HG02885 (cell line): ENCODE data around the gene TMEM107.

Experiments used
- ATAC-seq: cut with Tn5 transposase; IDR thresholded peaks from one replicate; pipeline ENCODE4 v1.9.1; 2021; ENCODE audit warnings: mild to moderate bottlenecking; ENCODE audit not compliant: unreplicated experiment, poor library complexity

TMEM107 gene

GRCh38 chr17:8162997-8163977, 12.9 kb downstream of the TMEM107 start:
- peak; percentile 20 for ATAC-seq

DNA sequence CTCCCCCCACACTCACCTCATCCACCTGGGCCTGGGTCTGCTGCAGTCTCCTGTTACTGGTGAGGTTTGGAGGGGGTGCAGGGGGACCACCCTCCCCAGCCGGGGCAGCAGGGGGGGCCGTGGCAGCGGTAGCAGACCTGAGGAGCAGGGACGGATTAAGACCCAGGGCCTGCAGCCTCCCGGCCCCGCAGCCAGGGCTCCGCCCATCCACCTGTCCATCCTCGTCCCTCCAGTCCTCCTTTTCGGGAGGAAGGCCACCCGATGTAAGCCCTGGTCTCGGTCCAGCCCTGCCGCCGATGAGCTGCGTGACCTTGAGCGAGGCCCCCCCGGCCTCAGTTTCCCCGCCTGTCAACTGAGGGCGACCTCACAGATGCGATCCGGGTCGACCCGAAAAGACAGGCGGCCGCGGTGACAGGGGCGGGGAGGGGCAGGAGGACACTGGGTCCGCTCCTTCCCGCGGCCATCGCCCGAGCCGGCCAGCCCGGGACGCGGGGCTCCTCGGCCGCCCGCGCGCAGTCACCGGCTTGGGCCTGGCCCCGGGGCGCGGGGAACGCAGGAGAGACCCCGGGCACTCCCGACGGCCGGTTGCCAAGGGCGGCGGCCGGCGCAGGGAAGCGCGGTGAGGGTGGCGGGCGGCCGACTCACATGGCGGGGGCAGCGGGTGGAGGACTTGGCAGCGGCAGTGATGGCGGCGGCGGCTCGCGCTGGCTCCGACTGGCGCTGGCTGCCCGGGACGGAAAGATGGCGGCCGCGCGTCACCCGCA, 13.8 kb downstream of the TMEM107 start, which contains the start of gene VAMP2:
Gene VAMP2, minus strand, starts transcription at position 716 of the 764 bp plus-strand sequence. Its CDS starts 69 bp downstream, at position 647.
- peak; percentile 46 for ATAC-seq

GRCh38 chr17:8161289-8162232, 14.6 kb downstream of the TMEM107 start:
- no peak for ATAC-seq

DNA sequence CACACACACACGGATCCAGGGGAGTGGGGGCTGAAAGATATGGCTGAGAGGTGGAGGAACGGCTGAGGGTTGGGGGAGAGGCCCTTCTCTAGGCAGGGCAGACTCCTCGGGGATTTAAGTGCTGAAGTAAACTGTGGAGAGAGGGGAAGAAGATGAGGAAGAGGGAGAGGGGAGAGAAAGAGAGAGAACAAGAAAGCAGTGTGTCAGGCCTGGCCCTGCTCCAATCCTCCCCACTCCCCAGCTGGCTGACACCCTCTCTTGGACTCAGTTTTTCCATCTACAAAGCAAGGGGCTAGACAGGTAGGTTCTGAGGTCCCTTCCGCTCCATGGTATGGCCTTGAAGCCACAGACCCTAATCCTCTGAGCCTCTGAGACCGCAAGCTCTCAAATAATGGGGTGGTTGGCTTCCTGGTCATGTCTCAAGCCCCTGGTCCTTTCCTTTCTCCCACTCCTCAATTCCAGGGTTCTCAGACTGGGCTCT, 15.4 kb downstream of the TMEM107 start:
- no peak for ATAC-seq

- no peak for ATAC-seq
These were observed 16.0 kb downstream of the TMEM107 start for GRCh38 chr17:8160224-8160577.

GRCh38 chr17:8159459-8160223, 16.5 kb downstream of the TMEM107 start:
- no peak for ATAC-seq

- ATAC-seq = no peak
These were observed 17.2 kb downstream of the TMEM107 start for GRCh38 chr17:8159032-8159400.

GRCh38 chr17:8158267-8159031, 17.7 kb downstream of the TMEM107 start:
- no peak for ATAC-seq

DNA sequence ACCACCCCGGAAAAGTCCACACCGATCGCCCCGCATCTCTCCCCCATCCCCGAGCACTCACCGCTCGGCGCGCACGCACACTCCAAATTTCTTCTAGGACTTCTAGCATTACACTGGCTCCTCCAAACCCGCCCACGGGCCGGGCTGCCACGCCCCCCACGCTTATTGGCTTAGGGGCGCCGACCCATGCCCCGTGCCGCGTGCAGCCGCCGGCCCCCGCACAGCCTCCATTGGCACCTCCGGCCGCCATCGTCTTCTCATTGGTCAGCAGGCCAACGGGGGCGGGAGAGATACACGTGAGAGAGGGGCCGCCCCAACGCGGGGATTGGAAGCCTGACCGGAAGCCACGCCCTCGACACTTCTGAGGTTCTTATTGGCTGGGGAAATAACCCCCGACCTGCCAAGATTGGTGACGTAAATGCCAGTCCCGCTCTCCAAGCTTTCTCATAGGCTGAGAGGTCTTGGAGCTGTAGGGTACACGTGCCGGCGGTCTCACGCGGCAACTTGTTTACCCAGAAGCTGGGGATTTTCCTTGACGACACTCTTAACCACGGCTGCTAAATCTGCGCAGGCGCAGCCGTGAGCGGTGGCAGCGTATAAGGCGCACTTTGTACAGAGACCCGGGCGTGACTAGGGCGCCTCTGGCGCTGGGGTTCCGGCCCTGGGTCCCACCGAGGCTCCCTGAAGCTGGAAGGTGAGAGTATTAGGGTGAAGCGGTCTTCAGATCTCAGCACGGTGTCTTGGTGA, 19.8 kb downstream of the TMEM107 start:
- ATAC-seq = peak; percentile 82

DNA sequence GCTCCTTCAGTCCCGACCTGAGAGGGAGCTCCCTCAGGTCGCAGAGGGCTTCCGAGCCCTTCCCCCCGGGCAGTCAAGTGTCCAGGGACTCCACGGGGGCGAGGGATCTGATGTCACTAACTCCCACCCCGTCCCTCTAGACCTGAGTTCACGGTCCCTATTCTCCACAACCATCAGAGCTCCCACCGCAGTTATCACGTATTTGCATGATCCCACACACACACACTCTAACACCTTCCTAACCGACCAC, 20.3 kb downstream of the TMEM107 start:
- ATAC-seq = no peak

GRCh38 chr17:8155231-8155995, 20.8 kb downstream of the TMEM107 start:
- ATAC-seq = no peak

DNA sequence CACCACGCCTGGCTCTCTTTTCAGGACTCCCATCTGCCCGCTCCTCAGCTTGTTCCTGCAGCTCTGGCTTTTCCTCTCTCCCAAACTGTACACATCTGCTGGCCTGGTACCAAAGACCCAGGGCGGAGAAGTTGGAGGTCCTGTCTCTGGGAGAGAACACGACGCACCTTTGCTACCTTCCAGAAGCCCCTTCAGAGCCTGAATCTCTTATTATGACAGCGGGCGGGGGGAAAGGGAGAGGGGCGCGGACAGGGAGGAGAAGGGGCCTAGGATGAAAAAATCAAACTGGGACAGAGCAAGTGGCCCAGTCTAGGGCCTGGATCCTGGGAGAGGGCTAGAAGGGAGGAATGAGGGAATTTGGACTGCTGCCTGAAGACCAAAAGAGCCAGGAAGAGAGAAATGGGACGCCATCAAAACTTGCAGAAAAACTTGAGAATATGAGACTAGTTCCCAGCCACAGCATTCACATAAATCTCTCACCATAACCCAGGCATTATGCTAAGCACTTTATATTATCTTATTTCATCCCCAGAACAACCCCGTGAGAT, 21.5 kb downstream of the TMEM107 start:
- ATAC-seq = no peak

- no peak for ATAC-seq
These were observed 22.1 kb downstream of the TMEM107 start for GRCh38 chr17:8153957-8154607.

GRCh38 chr17:8153525-8153956, 22.6 kb downstream of the TMEM107 start:
- ATAC-seq = no peak

- no peak for ATAC-seq
These were observed 23.1 kb downstream of the TMEM107 start for GRCh38 chr17:8153031-8153451.

DNA sequence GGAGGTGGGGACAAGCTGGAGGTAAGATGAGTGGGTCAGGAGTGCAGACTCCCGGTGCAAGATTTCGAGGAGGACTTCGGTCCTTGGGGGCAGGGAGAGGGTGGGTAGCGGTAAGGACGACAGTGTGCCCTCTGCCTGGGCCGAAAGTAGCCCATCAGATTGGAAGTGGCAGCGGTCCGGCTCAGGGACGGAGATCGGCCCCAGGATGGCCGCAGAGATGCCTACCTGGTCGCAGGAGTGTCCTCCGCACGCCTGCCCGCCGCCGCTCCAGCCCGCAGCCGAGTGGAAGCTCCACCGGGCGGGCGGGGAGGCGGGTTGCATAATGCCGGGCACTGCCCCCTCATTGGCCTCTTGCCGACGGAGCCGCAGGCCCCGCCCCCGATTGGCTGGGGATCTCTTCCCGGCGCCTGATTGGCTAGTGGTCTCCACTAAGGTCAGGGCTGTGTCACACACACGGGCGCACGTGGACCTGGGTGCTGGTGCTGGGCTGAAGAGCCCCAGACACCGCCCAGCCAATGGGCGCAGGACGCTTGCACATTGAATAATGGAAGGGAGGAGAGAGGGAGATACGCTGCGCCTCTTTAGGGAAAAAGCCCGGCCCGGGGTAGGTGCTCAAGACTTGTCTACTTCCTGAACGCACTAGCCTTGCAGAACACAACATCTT, 23.9 kb downstream of the TMEM107 start, which contains the start of gene PER1:
Gene PER1, minus strand, starts transcription at position 293 of the 664 bp plus-strand sequence. CDS start 1,698 bp downstream, outside the sequence.
- peak; percentile 35 for ATAC-seq
